ENCODE measurements around the gene TESK1. TPM values are rescaled to one million over a fixed set of nuclear protein-coding genes. Genes with fewer than 3 reads are reported as not detected.

TESK1 gene
- total RNA-seq, 1 experiment from 2014 or later, result 32.1 TPM

DNA sequence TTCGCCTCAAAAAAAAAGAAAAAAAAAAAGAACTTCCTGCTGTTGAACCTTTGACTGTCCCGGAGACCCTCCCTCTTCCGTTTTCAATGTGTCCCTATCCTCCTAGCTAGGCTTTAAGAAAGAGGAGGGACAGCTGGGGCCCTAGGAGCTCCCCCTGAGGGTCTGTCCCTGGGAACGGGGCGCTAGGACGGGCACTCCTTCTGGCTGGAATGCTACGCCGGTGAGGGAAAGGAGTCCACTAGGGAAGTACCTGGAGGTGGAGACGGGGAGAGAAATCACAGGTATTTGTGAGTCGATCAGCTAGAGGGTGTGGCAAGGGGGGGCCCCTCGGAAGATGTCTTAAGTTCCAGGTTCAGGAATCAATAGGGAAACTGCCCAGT is 41.1 kb downstream of the TESK1 start:
- intact Hi-C loops (cut with micrococcal nuclease), result loop anchor here (1.0 to 2.0 kb wide), 2 partner anchors 87 to 169 kb away; partner anchors contain the start of gene HINT2
- Mint-ChIP-seq H3K27ac (ENCODE audit: low read depth, unreplicated experiment) (peak overlapping the region; percentile 93), H3K4me3 (ENCODE audit: unreplicated experiment) (peak overlapping the region; percentile 77), H3K27me3 (ENCODE audit: insufficient read depth, unreplicated experiment) (no peaks in the 10 kb centered on the region), H3K9me3 (ENCODE audit: unreplicated experiment) (no peaks in the 10 kb centered on the region), H3K36me3 (ENCODE audit: insufficient read depth, unreplicated experiment) (peaks cover under 1% of the 10 kb centered on the region), H3K4me1 (ENCODE audit: insufficient read depth, unreplicated experiment) (peaks cover 12% of the 10 kb centered on the region)
- TF ChIP-seq, protein P1, sequence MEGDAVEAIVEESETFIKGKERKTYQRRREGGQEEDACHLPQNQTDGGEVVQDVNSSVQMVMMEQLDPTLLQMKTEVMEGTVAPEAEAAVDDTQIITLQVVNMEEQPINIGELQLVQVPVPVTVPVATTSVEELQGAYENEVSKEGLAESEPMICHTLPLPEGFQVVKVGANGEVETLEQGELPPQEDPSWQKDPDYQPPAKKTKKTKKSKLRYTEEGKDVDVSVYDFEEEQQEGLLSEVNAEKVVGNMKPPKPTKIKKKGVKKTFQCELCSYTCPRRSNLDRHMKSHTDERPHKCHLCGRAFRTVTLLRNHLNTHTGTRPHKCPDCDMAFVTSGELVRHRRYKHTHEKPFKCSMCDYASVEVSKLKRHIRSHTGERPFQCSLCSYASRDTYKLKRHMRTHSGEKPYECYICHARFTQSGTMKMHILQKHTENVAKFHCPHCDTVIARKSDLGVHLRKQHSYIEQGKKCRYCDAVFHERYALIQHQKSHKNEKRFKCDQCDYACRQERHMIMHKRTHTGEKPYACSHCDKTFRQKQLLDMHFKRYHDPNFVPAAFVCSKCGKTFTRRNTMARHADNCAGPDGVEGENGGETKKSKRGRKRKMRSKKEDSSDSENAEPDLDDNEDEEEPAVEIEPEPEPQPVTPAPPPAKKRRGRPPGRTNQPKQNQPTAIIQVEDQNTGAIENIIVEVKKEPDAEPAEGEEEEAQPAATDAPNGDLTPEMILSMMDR (IDR thresholded peaks at IDR 0.05; ENCODE audit: unreplicated experiment), result no peak
- CTCF ChIA-PET, result interaction anchor here (0.6 to 4.8 kb wide), 31 partner anchors 11 to 904 kb away, joined by 3 to 62 read pairs (median 4); partner anchors contain the start of genes CCDC107, GBA2, RGP1 and RMRP
- BruUV-seq (replicated peaks), result TSS peak; percentile 63
- POLR2A ChIA-PET, result interaction anchor here (0.7 to 5.8 kb wide), 18 partner anchors 11 to 982 kb away, joined by 3 to 63 read pairs (median 4); partner anchors contain the start of genes ARHGEF39, CCDC107, CREB3 and GBA2
- peak; percentile 51 for DNase-seq (ENCODE audit: unreplicated experiment)

GRCh38 chr9:35646533-35647265 is 41.6 kb downstream of the TESK1 start:
- H3K4me1 Mint-ChIP-seq (ENCODE audit: insufficient read depth, unreplicated experiment), result peaks cover 12% of the 10 kb centered on the region
- BruUV-seq (replicated peaks), result no TSS peak

GRCh38 chr9:35649431-35650340 is 44.6 kb downstream of the TESK1 start:
- Mint-ChIP-seq H3K4me3 (ENCODE audit: unreplicated experiment) (no peak overlapping the region), H3K27ac (ENCODE audit: low read depth, unreplicated experiment) (no peak overlapping the region), H3K36me3 (ENCODE audit: insufficient read depth, unreplicated experiment) (no peaks in the 10 kb centered on the region), H3K4me1 (ENCODE audit: insufficient read depth, unreplicated experiment) (peaks cover 7% of the 10 kb centered on the region), H3K27me3 (ENCODE audit: insufficient read depth, unreplicated experiment) (no peaks in the 10 kb centered on the region), H3K9me3 (ENCODE audit: unreplicated experiment) (no peaks in the 10 kb centered on the region)
- BruUV-seq (replicated peaks), result no TSS peak
- POLR2A ChIA-PET, result interaction anchor here (0.6 to 5.8 kb wide), 3 partner anchors 7 to 535 kb away, joined by 3 to 61 read pairs (median 24); partner anchors contain the start of genes CCDC107, RMRP and TPM2
- CTCF ChIA-PET, result interaction anchor here (0.7 to 4.8 kb wide), 6 partner anchors 12 to 83 kb away, joined by 3 to 28 read pairs (median 4); partner anchors contain the start of gene TLN1
- TF ChIP-seq, protein P1 (IDR thresholded peaks at IDR 0.05; ENCODE audit: unreplicated experiment), result no peak
- intact Hi-C loops (cut with micrococcal nuclease), result loop anchor here (10.0 kb wide), 1 partner anchor 255 kb away; the partner anchor contains the start of genes HRCT1 and SPAAR
- no peak for DNase-seq (ENCODE audit: unreplicated experiment)

More at GRCh38 chr9:35646533-35647265, 41.6 kb downstream of the TESK1 start:
- Mint-ChIP-seq H3K4me3 (ENCODE audit: unreplicated experiment) (peak overlapping the region; percentile 77), H3K9me3 (ENCODE audit: unreplicated experiment) (no peaks in the 10 kb centered on the region), H3K36me3 (ENCODE audit: insufficient read depth, unreplicated experiment) (no peaks in the 10 kb centered on the region), H3K27ac (ENCODE audit: low read depth, unreplicated experiment) (peak overlapping the region; percentile 93), H3K27me3 (ENCODE audit: insufficient read depth, unreplicated experiment) (no peaks in the 10 kb centered on the region)
- peak; percentile 88 for DNase-seq (ENCODE audit: unreplicated experiment)
- POLR2A ChIA-PET, result interaction anchor here (0.7 to 5.8 kb wide), 20 partner anchors 10 to 983 kb away, joined by 3 to 63 read pairs (median 5); partner anchors contain the start of genes ARHGEF39, CCDC107, CREB3 and GBA2
- TF ChIP-seq, protein P1 (IDR thresholded peaks at IDR 0.05; ENCODE audit: unreplicated experiment), result peak; percentile 95
- intact Hi-C loops (cut with micrococcal nuclease), result loop anchor here (1.0 to 2.0 kb wide), 2 partner anchors 87 to 168 kb away; partner anchors contain the start of gene HINT2
- CTCF ChIA-PET, result interaction anchor here (0.6 to 4.8 kb wide), 50 partner anchors 11 to 1018 kb away, joined by 3 to 62 read pairs (median 4); partner anchors contain the start of genes ARHGEF39, CCDC107, GBA2 and RGP1

Measured in MCF 10A (cell line).